H9 (cell line): ENCODE results near the gene ZNF366. TPM values are rescaled to one million over a fixed set of nuclear protein-coding genes. Genes with fewer than 3 reads are reported as not detected.

Experiments
- DNase-seq: peaks from one replicate; pipeline ENCODE4 v3.0.0-alpha.2; 2017
- H2AFZ ChIP-seq: one replicate; pipeline ENCODE4 v1.6.1; 2013; ENCODE audit warnings: mild to moderate bottlenecking, low read length, control low read depth, moderate library complexity
- H2AK5ac ChIP-seq: 2 replicates; pipeline ENCODE4 v1.6.1; 2013; ENCODE audit warnings: low read length, control low read depth, mixed read lengths; ENCODE audit not compliant: insufficient read length
- H2BK120ac ChIP-seq: one replicate; pipeline ENCODE4 v1.6.1; 2013; ENCODE audit warnings: low read depth, mild to moderate bottlenecking, low read length, control low read depth, inconsistent platforms; ENCODE audit not compliant: poor library complexity, severe bottlenecking
- H2BK12ac ChIP-seq: 2 replicates; pipeline ENCODE4 v1.6.1; 2013; ENCODE audit warnings: low read length, control low read depth, mixed read lengths, low read depth; ENCODE audit not compliant: insufficient read length
- H2BK15ac ChIP-seq: 2 replicates; pipeline ENCODE4 v1.6.1; 2013; ENCODE audit warnings: low read depth, low read length, control low read depth
- H2BK20ac ChIP-seq: one replicate; pipeline ENCODE4 v1.6.1; 2013; ENCODE audit warnings: low read depth, mild to moderate bottlenecking, low read length, control low read depth, inconsistent platforms; ENCODE audit not compliant: poor library complexity, severe bottlenecking
- H2BK5ac ChIP-seq: 2 replicates; pipeline ENCODE4 v1.6.1; 2013; ENCODE audit warnings: low read length, control low read depth, mixed read lengths; ENCODE audit not compliant: insufficient read length
- H3K14ac ChIP-seq: 2 replicates; pipeline ENCODE4 v1.6.1; 2013; ENCODE audit warnings: low read length, control low read depth; ENCODE audit not compliant: insufficient read depth
- H3K18ac ChIP-seq: 2 replicates; pipeline ENCODE4 v1.6.1; 2013; ENCODE audit warnings: low read depth, mild to moderate bottlenecking, mixed read lengths, low read length, control low read depth; ENCODE audit not compliant: insufficient read length
- H3K23ac ChIP-seq: 2 replicates; pipeline ENCODE4 v1.6.1; 2013; ENCODE audit warnings: low read length, control low read depth, mixed read lengths, low read depth; ENCODE audit not compliant: insufficient read length
- H3K23me2 ChIP-seq: 2 replicates; pipeline ENCODE4 v1.6.1; 2013; ENCODE audit warnings: low read depth, mild to moderate bottlenecking, mixed read lengths, low read length, control low read depth; ENCODE audit not compliant: insufficient read length, poor library complexity, severe bottlenecking
- H3K27ac ChIP-seq: 2 replicates; pipeline ENCODE4 v1.5.1; 2013; ENCODE audit warnings: low read length, control low read depth, mixed read lengths, low read depth; ENCODE audit not compliant: insufficient read length
- H3K27me3 ChIP-seq: 2 replicates; pipeline ENCODE4 v1.6.1; 2013; ENCODE audit warnings: low read length, control low read depth, inconsistent platforms; ENCODE audit not compliant: insufficient read depth
- H3K4ac ChIP-seq: 2 replicates; pipeline ENCODE4 v1.6.1; 2013; ENCODE audit warnings: low read depth, mild to moderate bottlenecking, control low read depth, inconsistent platforms, low read length, moderate library complexity
- H3K4me1 ChIP-seq: 2 replicates; pipeline ENCODE4 v1.6.1; 2013; ENCODE audit warnings: low read length, control low read depth, inconsistent platforms; ENCODE audit not compliant: insufficient read depth
- H3K4me2 ChIP-seq: 2 replicates; pipeline ENCODE4 v1.6.1; 2013; ENCODE audit warnings: low read length, control low read depth, mixed read lengths; ENCODE audit not compliant: insufficient read length, insufficient read depth
- H3K56ac ChIP-seq: 2 replicates; pipeline ENCODE4 v1.6.1; 2013; ENCODE audit warnings: low read depth, mild to moderate bottlenecking, mixed read lengths, low read length, control low read depth; ENCODE audit not compliant: insufficient read length
- H3K79me1 ChIP-seq: 2 replicates; pipeline ENCODE4 v1.6.1; 2013; ENCODE audit warnings: low read depth, mild to moderate bottlenecking, moderate library complexity, low read length, control low read depth, inconsistent platforms; ENCODE audit not compliant: insufficient read depth, poor library complexity, severe bottlenecking
- H3K79me2 ChIP-seq: 2 replicates; pipeline ENCODE4 v1.6.1; 2013; ENCODE audit warnings: low read length, control low read depth, inconsistent platforms; ENCODE audit not compliant: insufficient read depth
- H3K9ac ChIP-seq: 2 replicates; pipeline ENCODE4 v1.6.1; 2013; ENCODE audit warnings: low read length, control low read depth, mixed read lengths; ENCODE audit not compliant: insufficient read length; ENCODE audit errors: extremely low read depth
- H3K9me3 ChIP-seq: one replicate; pipeline ENCODE4 v1.6.1; 2013; ENCODE audit warnings: low read depth, low read length, inconsistent platforms; ENCODE audit not compliant: control insufficient read depth
- H3T11ph ChIP-seq: one replicate; pipeline ENCODE4 v1.6.1; 2013; ENCODE audit warnings: mild to moderate bottlenecking, low read length, control low read depth, inconsistent platforms
- H4K20me1 ChIP-seq: one replicate; pipeline ENCODE4 v1.6.1; 2013; ENCODE audit not compliant: control insufficient read depth, insufficient read length, insufficient read depth
- H4K5ac ChIP-seq: 2 replicates; pipeline ENCODE4 v1.6.1; 2013; ENCODE audit warnings: low read depth, mild to moderate bottlenecking, mixed read lengths, low read length, control low read depth; ENCODE audit not compliant: insufficient read length
- H4K8ac ChIP-seq: replicated peaks from 2 replicates; pipeline ENCODE4 v1.6.1; 2013; ENCODE audit warnings: low read length, control low read depth, mixed read lengths, low read depth; ENCODE audit not compliant: insufficient read length
- H4K91ac ChIP-seq: 2 replicates; pipeline ENCODE4 v1.6.1; 2013; ENCODE audit warnings: low read depth, mild to moderate bottlenecking, moderate library complexity, mixed read lengths, low read length, control low read depth; ENCODE audit not compliant: insufficient read length
- H3K27ac Mint-ChIP-seq, 3 experiments: 2 replicates in 2 of 3; 3 replicates in 1 of 3; pipeline ENCODE4 v1.8.0; 2020 to 2021; ENCODE audit warnings: mixed read lengths in 3 of 3, mild to moderate bottlenecking in 1 of 3, moderate library complexity in 1 of 3
- H3K27me3 Mint-ChIP-seq: 2 replicates; pipeline ENCODE4 v1.8.0; 2021; ENCODE audit warnings: low read depth, mild to moderate bottlenecking, moderate library complexity, mixed read lengths
- H3K36me3 Mint-ChIP-seq, 3 experiments: 2 replicates in 2 of 3; 3 replicates in 1 of 3; pipeline ENCODE4 v1.8.0; 2020 to 2021; ENCODE audit warnings: low read depth in 3 of 3, mixed read lengths in 3 of 3; ENCODE audit not compliant: insufficient read depth in 1 of 3
- H3K4me1 Mint-ChIP-seq, 2 experiments: 2 replicates each; pipeline ENCODE4 v1.8.0; 2020; ENCODE audit warnings: mixed read lengths in 2 of 2
- H3K4me3 Mint-ChIP-seq, 2 experiments: 2 replicates in 1 of 2; 3 replicates in 1 of 2; pipeline ENCODE4 v1.8.0; 2020 to 2021; ENCODE audit warnings: mild to moderate bottlenecking in 2 of 2, mixed read lengths in 2 of 2, moderate library complexity in 1 of 2
- H3K9me3 Mint-ChIP-seq, 2 experiments: 2 replicates in 1 of 2; 3 replicates in 1 of 2; pipeline ENCODE4 v1.8.0; 2020; ENCODE audit warnings: mild to moderate bottlenecking in 2 of 2, mixed read lengths in 2 of 2, moderate library complexity in 1 of 2
- CTCF ChIP-seq: fragments of 200-600 bp; sonication (generic); conservative IDR thresholded peaks from 3 replicates; pipeline ENCODE4 v1.8.0; 2021; ENCODE audit warnings: antibody characterized with exemption, mild to moderate bottlenecking
- WGBS: extraction: QIAGEN DNeasy Blood & Tissue Kit; methylation state at CpG from one replicate; pipeline ENCODE4 v1.1.7; 2013; ENCODE audit warnings: missing lambda C conversion rate, low lambda C conversion rate, mixed read lengths; ENCODE audit not compliant: insufficient read length; ENCODE audit errors: extremely low coverage; 5-methylcytosine and 5-hydroxymethylcytosine counted together
- total RNA-seq: library from RNA; stranded (reverse); gene quantifications from 2 replicates; pipeline ENCODE4 v1.2.1, GENCODE V29; 2021

The ZNF366 gene
- total RNA-seq, 1 experiment from 2014 or later: not detected

DNA sequence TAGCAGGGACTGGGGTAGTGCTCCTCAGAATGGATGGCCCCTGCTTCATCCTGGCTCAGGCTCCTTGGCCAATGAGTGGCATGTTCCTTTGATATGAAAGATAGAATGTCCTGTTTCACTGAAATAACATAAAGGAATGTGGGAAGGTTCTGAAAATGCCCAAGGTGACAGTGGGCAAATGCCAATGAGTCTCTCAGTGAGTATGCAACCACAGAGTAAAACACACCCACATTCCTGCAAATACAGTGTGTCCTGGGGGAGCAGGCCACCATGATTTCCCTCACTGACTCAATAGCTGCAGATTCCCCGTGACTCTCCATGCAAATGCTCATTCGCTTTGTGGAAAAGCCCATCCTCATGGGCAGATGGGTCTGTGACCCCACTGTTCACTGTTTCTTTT lies 36.4 kb downstream of the ZNF366 start:
- no peaks in the 10 kb centered on the region for H3K23me2 ChIP-seq
- no peak overlapping the region for H3K14ac ChIP-seq
- no peak overlapping the region for H3T11ph ChIP-seq
- Mint-ChIP-seq H3K27me3 (no peaks in the 10 kb centered on the region), H3K36me3 (no peaks in the 10 kb centered on the region), H3K4me1 (no peaks in the 10 kb centered on the region), H3K4me3 (no peak overlapping the region), H3K9me3 (no peaks in the 10 kb centered on the region), H3K27ac (no peak overlapping the region)
- H3K56ac ChIP-seq: no peak overlapping the region
- H2AFZ ChIP-seq: no peak overlapping the region
- no peak overlapping the region for H3K23ac ChIP-seq
- no peaks in the 10 kb centered on the region for H3K79me1 ChIP-seq
- no peak overlapping the region for H4K8ac ChIP-seq
- no peak overlapping the region for H2BK12ac ChIP-seq
- no peak overlapping the region for H2AK5ac ChIP-seq
- H2BK20ac ChIP-seq: no peak overlapping the region
- H4K20me1 ChIP-seq: no peaks in the 10 kb centered on the region
- no peak overlapping the region for H2BK15ac ChIP-seq
- WGBS: no CpG with 5 or more reads among the region's 2 CpGs
- no peak overlapping the region for H2BK120ac ChIP-seq
- H3K79me2 ChIP-seq: no peaks in the 10 kb centered on the region
- H3K27me3 ChIP-seq: no peaks in the 10 kb centered on the region
- no peak overlapping the region for H4K91ac ChIP-seq
- no peak overlapping the region for H4K5ac ChIP-seq
- H3K9ac ChIP-seq: no peak overlapping the region
- H3K4me2 ChIP-seq: no peak overlapping the region
- no peak for DNase-seq
- no peak overlapping the region for H2BK5ac ChIP-seq
- no peak overlapping the region for H3K4ac ChIP-seq
- H3K4me1 ChIP-seq: no peaks in the 10 kb centered on the region
- TF ChIP-seq CTCF: no peak
- no peak overlapping the region for H3K18ac ChIP-seq
- H3K27ac ChIP-seq: no peak overlapping the region
- H3K9me3 ChIP-seq: no peaks in the 10 kb centered on the region
